HepG2 (cell line): ENCODE results near the gene P2RY2. TPM values are rescaled to one million over a fixed set of nuclear protein-coding genes. Genes with fewer than 3 reads are reported as not detected.
"Not testable (repeated sequence)": the region's sequence is repeated elsewhere in the genome, so short reads cannot be mapped to it uniquely, and the experiment has no call there.

ENCODE experiments used
- ATAC-seq: fragments of 200-7000 bp; cut with Tn5 transposase; 3 replicates; pipeline ENCODE4 v1.9.1; 2020; ENCODE audit warnings: mild to moderate bottlenecking, moderate library complexity
- BruUV-seq: library from RNA; stranded (reverse); fragments of 400-500 nt; replicated peaks from 2 replicates; lab custom pipeline; 2021; lab: Mats Ljungman, UMichigan
- CTCF ChIA-PET: fragments of 300-600 bp; formaldehyde crosslinking; extraction: SDS; loops from one replicate; lab custom pipeline; 2021; ENCODE audit warnings: low total read pairs, inconsistent platforms, low intra/inter-chr PET ratio; lab: Yijun Ruan, JAX
- POLR2A ChIA-PET: fragments of 350-600 bp; sonication (Branson Sonifier 250); formaldehyde crosslinking; loops from one replicate; lab custom pipeline; 2020; ENCODE audit warnings: antibody characterized with exemption, inconsistent platforms; lab: Yijun Ruan, JAX
- DNase-seq: peaks from one replicate; pipeline ENCODE4 v3.0.0-alpha.2; 2015; ENCODE audit warnings: low spot score
- FAIRE-seq: peaks from 3 replicates; lab custom pipeline; 2011; peaks lifted over from hg19 to GRCh38; lab: Jason Lieb, UNC
- H2AFZ ChIP-seq: one replicate; pipeline ENCODE4 v1.6.1; 2011; ENCODE audit warnings: low read length, inconsistent platforms
- H3K27ac ChIP-seq: fragments of 300-600 bp; 3 replicates; pipeline ENCODE4 v1.8.0; 2011; ENCODE audit warnings: mixed run types, mild to moderate bottlenecking, mixed read lengths, low read length, inconsistent platforms; ENCODE audit not compliant: insufficient read depth; ENCODE audit errors: extremely low read length
- H3K27me3 ChIP-seq, 2 experiments: fragments of 200-600 bp in 1 of 2; 2 replicates in 1 of 2; 3 replicates in 1 of 2; pipeline versions ENCODE4 v1.6.0 to v1.8.0; 2011; ENCODE audit warnings: low read length in 2 of 2, mild to moderate bottlenecking in 2 of 2, moderate library complexity in 2 of 2, inconsistent platforms in 1 of 2; ENCODE audit not compliant: insufficient read depth in 2 of 2, control insufficient read depth in 1 of 2
- H3K36me3 ChIP-seq, 2 experiments: fragments of 200-600 bp in 1 of 2; replicated peaks in 1 of 2; 2 replicates in 1 of 2; 3 replicates in 1 of 2; pipeline versions ENCODE4 v1.5.1 to v1.8.0; 2011; ENCODE audit warnings: low read length in 2 of 2, inconsistent platforms in 1 of 2; ENCODE audit not compliant: insufficient read depth in 2 of 2, control insufficient read depth in 1 of 2
- H3K4me1 ChIP-seq: 2 replicates; pipeline ENCODE4 v1.5.1; 2012; ENCODE audit warnings: low read length, inconsistent platforms; ENCODE audit not compliant: insufficient read depth
- H3K4me2 ChIP-seq: 2 replicates; pipeline ENCODE4 v1.6.0; 2011; ENCODE audit warnings: low read depth, low read length, inconsistent platforms
- H3K4me3 ChIP-seq, 3 experiments: fragments of 200-600 bp in 1 of 3; sonication (generic), shearing (Covaris generic) in 1 of 3; replicated peaks in 1 of 3; 2 replicates each; pipeline ENCODE4 v1.5.1; 2011 to 2016; ENCODE audit warnings: low read length in 3 of 3, inconsistent platforms in 2 of 3, low read depth in 2 of 3, mild to moderate bottlenecking in 2 of 3, control low read depth in 1 of 3, mixed read lengths in 1 of 3; ENCODE audit not compliant: insufficient read depth in 1 of 3
- H3K79me2 ChIP-seq: one replicate; pipeline ENCODE4 v1.6.1; 2011; ENCODE audit warnings: low read length, inconsistent platforms; ENCODE audit not compliant: insufficient read depth
- H3K9ac ChIP-seq: 2 replicates; pipeline ENCODE4 v1.6.0; 2011; ENCODE audit warnings: mild to moderate bottlenecking, low read depth, low read length, inconsistent platforms; ENCODE audit not compliant: insufficient read depth
- H3K9me3 ChIP-seq: 2 replicates; pipeline ENCODE4 v1.5.1; 2012; ENCODE audit warnings: mild to moderate bottlenecking, low read length
- H4K20me1 ChIP-seq: 2 replicates; pipeline ENCODE4 v1.6.0; 2011; ENCODE audit warnings: inconsistent platforms, mild to moderate bottlenecking, low read length, moderate library complexity; ENCODE audit not compliant: insufficient read depth
- TCF7L2 ChIP-seq: IDR thresholded peaks from 2 replicates; pipeline ENCODE4 v1.6.1; 2011; ENCODE audit warnings: mild to moderate bottlenecking, low read depth, low read length, moderate library complexity
- ZBTB2 ChIP-seq: sonication (generic); formaldehyde crosslinking; IDR thresholded peaks from 2 replicates; pipeline ENCODE4 v1.8.0; 2022; ENCODE audit warnings: low read depth, missing genetic modification reagents
- ZBTB46 ChIP-seq: sonication (generic); formaldehyde crosslinking; IDR thresholded peaks from 2 replicates; pipeline ENCODE4 v1.4.0; 2020; ENCODE audit warnings: mild to moderate bottlenecking, missing genetic modification reagents, borderline replicate concordance
- ZNF121 ChIP-seq: sonication (generic); formaldehyde crosslinking; IDR thresholded peaks from 2 replicates; pipeline ENCODE4 v1.5.0; 2020; ENCODE audit warnings: mild to moderate bottlenecking, missing genetic modification reagents
- WGBS: methylation state at CpG from one replicate; pipeline ENCODE4 v1.1.6; 2017; ENCODE audit warnings: low lambda C conversion rate; 5-methylcytosine and 5-hydroxymethylcytosine counted together
- in situ Hi-C: cut with HindIII; loops from 2 replicates; pipeline ENCODE4 v1.10.0; 2017; ENCODE audit warnings: low pct_unique_long_range_greater_than_20kb; ENCODE audit not compliant: extremely low pct_ligation_motif_present
- intact Hi-C: fragments of 100-400 bp; cut with micrococcal nuclease; formaldehyde crosslinking; loops from one replicate; pipeline ENCODE4 v1.10.0; 2022; ENCODE audit not compliant: unreplicated experiment
- polyA plus RNA-seq, 8 experiments: library from polyadenylated mRNA; depleted of rRNA in 3 of 8; stranded (reverse) in 7 of 8; unstranded in 1 of 8; fragments of >200 nt; fragmentation: Illumina TruSeq in 4 of 8; extraction: Trizol in 4 of 8; gene quantifications; 2 replicates each; pipeline versions ENCODE4 v1.2.1 to v1.2.3, GENCODE V29; 2011 to 2016; ENCODE audit warnings: low read depth in 4 of 8, missing spikeins in 1 of 8, mixed read lengths in 1 of 8; ENCODE audit not compliant: insufficient read depth in 1 of 8
- total RNA-seq, 5 experiments: library from RNA; depleted of rRNA; stranded (reverse); fragments of >200 nt; fragmentation: Illumina TruSeq; extraction: Trizol; gene quantifications; 2 replicates each; pipeline ENCODE4 v1.2.3, GENCODE V29; 2016; ENCODE audit warnings: low read depth in 1 of 5

P2RY2 gene
- total and polyA plus RNA-seq, 2 of the 13 experiments (the other 11 are each of a cell fraction or from before 2014, with no cell fraction given), result 0.95 to 3.1 TPM

DNA sequence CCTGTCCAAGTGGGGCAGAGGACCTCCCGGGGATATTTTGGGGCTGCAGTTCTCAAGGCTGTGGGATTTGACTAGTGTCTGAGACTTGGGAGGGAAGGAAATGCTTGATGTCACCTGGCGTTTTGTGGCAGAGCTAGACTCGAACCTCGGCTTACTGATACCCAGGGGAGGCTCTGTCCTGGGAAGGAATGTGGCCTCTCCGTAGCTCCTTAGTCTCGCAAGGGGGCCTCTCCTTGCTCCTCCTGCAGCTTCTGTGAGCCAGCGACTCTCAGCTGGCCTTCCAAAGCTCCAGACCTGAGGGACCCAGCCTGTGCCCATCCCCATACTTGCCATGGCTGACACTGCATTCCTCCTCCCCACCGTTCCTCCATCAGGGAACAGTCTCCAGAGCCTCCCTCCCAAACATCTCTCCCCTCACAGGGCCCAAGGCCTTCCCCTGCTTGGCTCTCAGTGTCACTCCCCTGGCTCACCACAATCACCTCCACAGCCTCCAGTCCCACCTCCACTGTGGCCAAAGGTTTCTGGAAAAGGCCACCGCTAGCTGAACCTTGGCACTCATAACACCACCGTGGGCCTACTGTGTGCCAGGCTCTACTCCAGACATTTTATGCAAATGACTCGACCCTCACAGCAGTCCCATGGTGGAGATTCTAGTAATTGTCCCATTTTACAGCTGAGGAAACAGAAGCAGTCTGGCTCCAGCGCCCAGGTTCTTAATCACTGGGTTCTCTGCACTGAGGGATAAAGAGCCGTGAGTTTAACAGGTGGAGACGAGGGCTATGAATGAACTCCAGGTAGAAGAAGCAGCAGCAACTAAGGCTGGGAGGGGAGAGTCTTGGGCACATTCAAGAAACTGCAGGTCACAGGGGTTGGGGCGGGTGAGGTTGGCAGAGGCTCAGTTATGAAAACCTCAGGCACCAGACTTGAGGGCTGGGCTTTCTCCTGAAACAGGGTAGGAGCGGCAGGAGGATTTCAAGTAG, 12.1 kb downstream of the P2RY2 start:
- ChIA-PET POLR2A (no interaction called here), CTCF (no interaction called here)
- no peak overlapping the region for H3K9ac ChIP-seq
- no TSS peak for BruUV-seq
- H3K4me2 ChIP-seq, result no peak overlapping the region
- no peaks in the 10 kb centered on the region for H3K79me2 ChIP-seq
- TF ChIP-seq ZBTB46 (no peak), ZNF121 (CRISPR knock-in tag) (no peak)
- FAIRE-seq (no peak), ATAC-seq (no peak), DNase-seq (no peak)
- no peak overlapping the region for H2AFZ ChIP-seq
- in situ Hi-C loops (no loop called here), intact Hi-C loops (no loop called here)
- H3K36me3 ChIP-seq, result no peaks in the 10 kb centered on the region
- no peak overlapping the region for H3K4me3 ChIP-seq
- H4K20me1 ChIP-seq, result no peaks in the 10 kb centered on the region
- peaks cover 16% of the 10 kb centered on the region for H3K4me1 ChIP-seq
- WGBS, result 61% methylated on average over 10 of the region's 16 CpGs
- peaks cover 0 to 4% of the 10 kb centered on the region in 2 experiments; a peak in 1 of 5 replicates for H3K27me3 ChIP-seq
- H3K27ac ChIP-seq, result no peak overlapping the region
- no peaks in the 10 kb centered on the region for H3K9me3 ChIP-seq

DNA sequence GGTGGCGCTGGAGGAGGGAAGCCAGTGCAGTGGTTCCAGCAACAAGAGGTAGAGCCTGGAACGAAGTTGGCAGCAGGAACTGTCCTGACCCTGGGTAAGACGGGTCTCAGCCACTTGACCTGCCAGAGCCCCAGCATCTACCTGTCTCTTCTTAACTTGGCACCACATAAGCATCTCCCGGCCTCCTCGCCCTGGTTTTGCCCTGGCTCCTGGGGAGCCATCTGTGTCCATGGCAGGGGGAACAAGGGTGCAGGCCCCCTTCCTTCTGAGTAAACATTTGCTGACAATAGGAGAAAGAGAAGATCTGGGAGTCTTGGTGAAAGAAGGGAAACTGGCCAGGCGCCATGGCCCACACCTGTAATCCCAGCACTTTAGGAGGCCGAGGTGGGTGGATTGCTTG, 12.8 kb downstream of the P2RY2 start:
- Histone ChIP-seq H3K9me3 (no peaks in the 10 kb centered on the region), H3K27me3 (peaks cover 0 to 4% of the 10 kb centered on the region in 2 experiments; a peak in 1 of 5 replicates), H3K9ac (no peak overlapping the region), H3K79me2 (no peaks in the 10 kb centered on the region), H3K27ac (no peak overlapping the region), H3K4me2 (no peak overlapping the region), H3K36me3 (no peaks in the 10 kb centered on the region), H2AFZ (no peak overlapping the region), H4K20me1 (no peaks in the 10 kb centered on the region), H3K4me3 (no peak overlapping the region), H3K4me1 (peaks cover 16% of the 10 kb centered on the region)
- in situ Hi-C loops (no loop called here), intact Hi-C loops (no loop called here)
- TF ChIP-seq ZBTB2 (CRISPR knock-in tag) (no peak), TCF7L2 (no peak)
- ATAC-seq, result no peak
- 52% methylated on average over 7 of the region's 7 CpGs for WGBS
- DNase-seq, result no peak
- no peak for FAIRE-seq
- BruUV-seq, result no TSS peak
- ChIA-PET CTCF (no interaction called here), POLR2A (no interaction called here)

DNA sequence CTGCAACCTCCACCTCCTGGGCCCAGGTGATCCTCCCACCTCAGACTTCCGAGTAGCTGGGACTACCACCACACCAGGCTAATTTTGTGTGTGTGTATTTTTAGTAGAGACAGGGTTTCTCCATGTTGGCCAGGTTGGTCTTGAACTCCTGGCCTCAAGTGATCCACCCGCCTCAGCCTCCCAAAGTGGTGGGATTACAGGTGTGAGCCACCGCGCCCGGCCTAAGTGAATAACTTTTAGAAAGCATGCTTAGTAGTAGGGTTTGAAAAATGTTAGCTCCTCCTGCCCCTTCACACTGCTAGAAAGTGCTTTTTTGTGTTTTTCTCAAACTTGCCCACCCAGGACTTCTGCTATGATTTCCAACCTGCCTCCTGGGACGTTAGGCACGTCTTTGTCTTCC, 14.4 kb downstream of the P2RY2 start:
- H3K27ac ChIP-seq, intact Hi-C loops, H3K36me3 ChIP-seq, H4K20me1 ChIP-seq, in situ Hi-C loops, H3K9ac ChIP-seq, H2AFZ ChIP-seq, ATAC-seq, H3K4me3 ChIP-seq, FAIRE-seq, H3K27me3 ChIP-seq, CTCF ChIA-PET, DNase-seq, H3K4me2 ChIP-seq, POLR2A ChIA-PET, H3K79me2 ChIP-seq, BruUV-seq, H3K9me3 ChIP-seq: not testable (repeated sequence)
- WGBS, result 85% methylated on average over 6 of the region's 7 CpGs
- peaks cover 26% of the 10 kb centered on the region for H3K4me1 ChIP-seq
